ENCODE measurements around the gene NUDT6. TPM values are rescaled to one million over a fixed set of nuclear protein-coding genes. Genes with fewer than 3 reads are reported as not detected.
"Not testable (repeated sequence)": the region's sequence is repeated elsewhere in the genome, so short reads cannot be mapped to it uniquely, and the experiment has no call there.

NUDT6 gene
- total RNA-seq, 4 donors from 2014 or later = 3.2 to 12.2 (median 7.2) TPM

DNA sequence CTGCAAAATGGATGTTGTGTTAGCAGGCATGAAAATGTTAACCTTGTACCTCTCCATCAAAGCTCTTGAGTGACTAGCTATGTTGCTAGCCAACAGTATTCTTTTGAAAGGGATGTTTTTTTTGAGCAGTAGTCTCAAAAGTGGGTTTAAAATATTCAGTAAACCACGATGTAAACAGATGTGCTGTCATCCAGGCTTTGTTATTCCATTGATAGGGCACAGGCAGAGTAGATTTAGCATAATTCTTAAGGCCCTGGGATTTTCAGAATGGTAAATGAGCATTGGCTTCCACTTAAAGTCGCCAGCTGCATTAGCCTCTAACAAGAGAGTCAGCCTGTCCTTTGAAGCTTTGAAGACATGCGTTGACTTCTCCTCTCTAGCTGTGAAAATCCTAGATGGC, 77.3 kb downstream of the NUDT6 start:
- 77 to 86% methylated on average over 3 of the region's 3 CpGs for WGBS, 2 donors
- TF ChIP-seq CTCF (IDR thresholded peaks at IDR 0.05) = no peak
- TF ChIP-seq POLR2A (IDR thresholded peaks at IDR 0.05) = no peak
- no peak overlapping the region for H3K4me3 ChIP-seq (ENCODE audit: low read depth, poor library complexity, severe bottlenecking)

DNA sequence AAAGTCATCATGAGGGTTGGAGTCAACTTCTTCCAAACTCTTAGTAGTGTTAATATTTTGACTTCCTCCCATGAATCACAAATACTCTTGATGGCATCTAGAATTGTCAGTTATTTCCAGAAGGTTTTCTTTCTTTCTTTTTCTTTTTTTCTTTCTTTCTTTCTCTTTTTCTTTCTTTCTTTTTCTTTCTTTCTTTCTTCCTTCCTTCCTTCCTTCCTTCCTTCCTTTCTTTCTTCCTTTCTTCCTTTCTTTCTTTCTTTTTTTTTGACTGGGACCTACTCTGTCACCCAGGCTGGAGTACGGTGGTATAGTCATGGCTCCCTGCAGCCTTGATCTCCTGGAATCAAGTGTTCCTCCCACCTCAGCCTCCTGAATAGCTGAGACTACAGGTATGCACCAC, 78.0 kb downstream of the NUDT6 start:
- intact Hi-C loops (cut with DNase I; ENCODE audit: low total_unique reads); DNase-seq (ENCODE audit: low spot score in 2 of 2); H3K4me3 ChIP-seq (ENCODE audit: low read depth, poor library complexity, severe bottlenecking): not testable (repeated sequence)
- WGBS, 2 donors = 94 to 100% methylated on average over 1 of the region's 1 CpG

More for the DNA sequence above, 77.3 kb downstream of the NUDT6 start:
- intact Hi-C loops (cut with DNase I; ENCODE audit: low total_unique reads) = no loop called here
- DNase-seq (ENCODE audit: low spot score in 2 of 2) = no peak

DNA sequence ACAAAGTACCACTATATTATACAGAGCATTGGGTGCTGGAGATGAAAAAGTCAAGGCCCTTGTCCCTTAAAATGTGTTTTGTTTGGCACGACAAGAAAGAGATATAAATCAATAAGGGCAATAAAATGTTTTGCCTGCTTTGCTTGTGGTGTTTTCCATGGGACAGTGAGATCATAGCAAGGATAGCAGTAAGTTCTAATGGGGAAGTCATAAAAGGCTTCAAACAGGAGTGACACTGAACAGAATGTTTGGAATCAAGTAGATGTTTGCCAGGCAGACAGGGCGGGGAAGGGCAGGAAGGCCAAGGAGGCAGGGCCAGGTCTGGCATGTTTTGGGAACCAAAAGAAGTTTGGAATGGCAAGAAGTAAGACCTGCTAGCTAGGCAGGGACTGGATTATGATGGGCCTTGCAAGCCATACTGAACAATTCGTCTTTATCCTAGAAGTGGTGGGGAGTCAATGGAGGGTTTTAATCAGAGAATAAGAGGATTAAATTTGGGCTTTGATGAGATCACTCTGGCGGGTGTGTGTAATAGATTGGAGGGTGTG, 79.3 kb downstream of the NUDT6 start:
- H3K4me3 ChIP-seq (ENCODE audit: low read depth, poor library complexity, severe bottlenecking) = no peak overlapping the region
- 34 to 35% methylated on average over 4 of the region's 4 CpGs for WGBS, 2 donors
- TF ChIP-seq CTCF (IDR thresholded peaks at IDR 0.05) (no peak), POLR2A (IDR thresholded peaks at IDR 0.05) (no peak)
- peak in 1 of 2 donors; percentile 21 for DNase-seq (ENCODE audit: low spot score in 2 of 2)
- intact Hi-C loops (cut with DNase I; ENCODE audit: low total_unique reads) = no loop called here

Other genes with a start within 250 kb of the NUDT6 start
- gene BBS12, start 189.9 kb downstream of the NUDT6 start, total RNA-seq = 1 to 10 TPM in 3 of 4 donors, under 1 TPM in 1; 0.72 to 3.8 (median 3.1) TPM
- gene FGF2, start 95.8 kb downstream of the NUDT6 start, total RNA-seq = 1 to 10 TPM; 4.8 to 6.1 (median 5.0) TPM

Data from lower leg skin (tissue), 4 donors.